Left kidney (tissue), 2 donors: Measurements from ENCODE around the gene EEF2. TPM values are rescaled to one million over a fixed set of nuclear protein-coding genes. Genes with fewer than 3 reads are reported as not detected.
"Not testable (repeated sequence)": the region's sequence is repeated elsewhere in the genome, so short reads cannot be mapped to it uniquely, and the experiment has no call there.

Experiments used
- DNase-seq: peaks from one replicate; pipeline ENCODE4 v3.0.0-alpha.2; 2013
- polyA plus RNA-seq: library from polyadenylated mRNA; unstranded; fragments of 120-200 nt; gene quantifications from one replicate; pipeline ENCODE4 v1.2.1, GENCODE V29; 2013; ENCODE audit not compliant: insufficient read length

The EEF2 gene
- polyA plus RNA-seq, 1 donor: 1,435 TPM

- DNase-seq: no peak
These were observed 31.8 kb upstream of the EEF2 start for GRCh38 chr19:4016903-4017638.

GRCh38 chr19:4016486-4016885 lies 31.2 kb upstream of the EEF2 start:
- no peak for DNase-seq

- DNase-seq: peak; percentile 88
These were observed 30.6 kb upstream of the EEF2 start for GRCh38 chr19:4015705-4016402.

- peak; percentile 32 for DNase-seq
These were observed 29.6 kb upstream of the EEF2 start for GRCh38 chr19:4014541-4015491.

GRCh38 chr19:4013886-4014540 lies 28.8 kb upstream of the EEF2 start:
- DNase-seq: no peak

GRCh38 chr19:4012975-4013634 lies 27.8 kb upstream of the EEF2 start:
- no peak for DNase-seq

- DNase-seq: no peak
These were observed 27.1 kb upstream of the EEF2 start for GRCh38 chr19:4012092-4012974.

- not testable (repeated sequence) for DNase-seq
These were observed 26.2 kb upstream of the EEF2 start for GRCh38 chr19:4011430-4011829.

- no peak for DNase-seq
These were observed 25.5 kb upstream of the EEF2 start for GRCh38 chr19:4010808-4011110.

GRCh38 chr19:4009990-4010807 lies 24.9 kb upstream of the EEF2 start:
- DNase-seq: no peak

- no peak for DNase-seq
These were observed 22.7 kb upstream of the EEF2 start for GRCh38 chr19:4007836-4008539.

- peak; percentile 97 for DNase-seq
These were observed 22.0 kb upstream of the EEF2 start, which contains the start of gene PIAS4 for GRCh38 chr19:4007021-4007835. Gene PIAS4, plus strand, starts transcription at chr19:4007736. Its CDS starts 25 bp downstream, at chr19:4007761.

GRCh38 chr19:4005436-4005835 lies 20.2 kb upstream of the EEF2 start:
- DNase-seq: not testable (repeated sequence)

GRCh38 chr19:4000798-4001197 lies 15.5 kb upstream of the EEF2 start:
- DNase-seq: not testable (repeated sequence)

GRCh38 chr19:3998667-3999412 lies 13.6 kb upstream of the EEF2 start:
- DNase-seq: not testable (repeated sequence)

- no peak for DNase-seq
These were observed 10.3 kb upstream of the EEF2 start for GRCh38 chr19:3995607-3996006.

- DNase-seq: no peak
These were observed 5.5 kb upstream of the EEF2 start for GRCh38 chr19:3990815-3991117.
